ENCODE measurements around the gene KIF6. TPM values are rescaled to one million over a fixed set of nuclear protein-coding genes. Genes with fewer than 3 reads are reported as not detected.

Gene KIF6
- total and polyA plus RNA-seq, 2 of the 8 experiments (the other 6 are each of a cell fraction or from before 2014, with no cell fraction given): 0.53 to 0.65 TPM

- H3K9ac ChIP-seq (replicated peaks in 1 of 4; ENCODE audit: extremely low read depth in 1 of 4, low read depth in 3 of 4, low read length in 3 of 4): no peak overlapping the region
- no peak overlapping the region for H3K23ac ChIP-seq (ENCODE audit: insufficient read length)
- H4K91ac ChIP-seq (replicated peaks; ENCODE audit: insufficient read length, low read length): no peak overlapping the region
- no peak overlapping the region for H2BK120ac ChIP-seq (replicated peaks; ENCODE audit: low read depth, low read length)
- H2BK5ac ChIP-seq (ENCODE audit: low read depth, low read length): no peak overlapping the region
- H3K56ac ChIP-seq (replicated peaks; ENCODE audit: insufficient read length, low read depth, low read length): no peak overlapping the region
- ChIA-PET CTCF (ENCODE audit: partially characterized antibody) (interaction anchor here (0.6 to 1.3 kb wide), 3 partner anchors 22 to 232 kb away, joined by 3 to 4 read pairs (median 3); no protein-coding TSS in a partner anchor), POLR2A (ENCODE audit: partially characterized antibody) (interaction anchor here (0.6 kb wide), 1 partner anchor 213 kb away, joined by 3 read pairs; no protein-coding TSS in a partner anchor)
- no peaks in the 10 kb centered on the region for H3K79me1 ChIP-seq (ENCODE audit: low read depth, low read length)
- no peak overlapping the region for H3K4me3 ChIP-seq (ENCODE audit: extremely low read depth in 1 of 4, insufficient read depth in 2 of 4, low read depth in 3 of 4, low read length in 4 of 4)
- H4K5ac ChIP-seq (ENCODE audit: insufficient read length, low read depth, low read length): no peak overlapping the region
- no peaks in the 10 kb centered on the region for H3K23me2 ChIP-seq (ENCODE audit: low read depth, low read length)
- H2AK5ac ChIP-seq (ENCODE audit: low read depth, low read length): no peak overlapping the region
- H3K4me1 ChIP-seq (replicated peaks in 1 of 4; ENCODE audit: control insufficient read depth in 3 of 4, insufficient read depth in 4 of 4, low read length in 3 of 4): no peaks in the 10 kb centered on the region
- H2AFZ ChIP-seq (ENCODE audit: low read length): no peak overlapping the region
- H3K4me2 ChIP-seq (ENCODE audit: insufficient read depth in 1 of 2, low read depth in 2 of 2, low read length in 2 of 2): no peak overlapping the region
- H2BK15ac ChIP-seq (ENCODE audit: low read length): no peak overlapping the region
- no peak overlapping the region for H3K18ac ChIP-seq (ENCODE audit: extremely low read depth, low read length)
- H2BK20ac ChIP-seq (ENCODE audit: low read length): no peak overlapping the region
- no peaks in the 10 kb centered on the region for H4K20me1 ChIP-seq (replicated peaks in 1 of 2; ENCODE audit: control insufficient read depth in 1 of 2, insufficient read depth in 2 of 2, low read length in 2 of 2)
- DNase-seq (ENCODE audit: low read depth in 1 of 2, low spot score in 2 of 2) (no peak), FAIRE-seq (no peak)
- H3K14ac ChIP-seq (ENCODE audit: insufficient read length): no peak overlapping the region
- H4K8ac ChIP-seq (ENCODE audit: extremely low read depth, insufficient read depth, low read length): no peak overlapping the region
- no peaks in the 10 kb centered on the region for H3K36me3 ChIP-seq (ENCODE audit: control insufficient read depth in 2 of 4, insufficient read depth in 4 of 4, low read length in 3 of 4)
- no peaks in the 10 kb centered on the region for H3K9me3 ChIP-seq (ENCODE audit: insufficient read depth in 2 of 2, low read depth in 1 of 2, low read length in 1 of 2)
- H2BK12ac ChIP-seq (ENCODE audit: low read depth, low read length): no peak overlapping the region
- 97% methylated on average over 2 of the region's 2 CpGs; no CpG with 5 or more reads in 1 of the 2 experiments for WGBS, 2 experiments (ENCODE audit: extremely low coverage in 1 of 2, insufficient coverage in 1 of 2, insufficient read length in 1 of 2, insufficient replicate concordance in 2 of 2, low coverage in 1 of 2, low lambda C conversion rate in 2 of 2, missing lambda C conversion rate in 1 of 2)
- no peaks in the 10 kb centered on the region for H3K27me3 ChIP-seq (replicated peaks in 1 of 4; ENCODE audit: control insufficient read depth in 3 of 4, extremely low read depth in 1 of 4, insufficient read depth in 3 of 4, low read length in 3 of 4)
- H3K27ac ChIP-seq (ENCODE audit: low read depth, low read length): no peak overlapping the region
- no peaks in the 10 kb centered on the region for H3K79me2 ChIP-seq (ENCODE audit: control insufficient read depth in 1 of 2, insufficient read depth in 2 of 2, low read length in 2 of 2)
- no peak overlapping the region for H3K4ac ChIP-seq (replicated peaks; ENCODE audit: insufficient read length, low read depth, low read length)
- TF ChIP-seq BCL11A (IDR thresholded peaks at IDR 0.05; ENCODE audit: low read depth in 2 of 2, low read length in 2 of 2) (no peak), CBX5 (IDR thresholded peaks at IDR 0.05; ENCODE audit: low read depth, low read length) (no peak), SP4 (IDR thresholded peaks at IDR 0.05; ENCODE audit: low read length) (no peak), TAF7 (optimal IDR thresholded peaks at IDR 0.05; ENCODE audit: borderline replicate concordance, low read depth, low read length) (no peak), BACH1 (IDR thresholded peaks at IDR 0.05; ENCODE audit: low read length) (no peak), TAF1 (IDR thresholded peaks at IDR 0.05; ENCODE audit: low read depth, low read length) (no peak), MAFK (IDR thresholded peaks at IDR 0.05; ENCODE audit: low read depth, low read length) (no peak), RNF2 (IDR thresholded peaks at IDR 0.05; ENCODE audit: borderline replicate concordance, low read depth, low read length, missing control alignments, poor library complexity, severe bottlenecking) (no peak), TCF12 (IDR thresholded peaks at IDR 0.05; ENCODE audit: low read depth, low read length) (no peak), YY1 (IDR thresholded peaks at IDR 0.05; ENCODE audit: low read depth, low read length) (no peak), SP2 (IDR thresholded peaks at IDR 0.05; ENCODE audit: low read length) (no peak), EZH2 (IDR thresholded peaks at IDR 0.05; ENCODE audit: low read depth, low read length, severe bottlenecking) (no peak), PHF8 (conservative IDR thresholded peaks at IDR 0.05; ENCODE audit: low read depth, low read length) (no peak), JUND (IDR thresholded peaks at IDR 0.05; ENCODE audit: low read length) (no peak)
These were observed 130.9 kb downstream of the KIF6 start for GRCh38 chr6:39594285-39594684.

Data from H1 (cell line).